GM10266 (cell line): Measurements from ENCODE around the gene ST3GAL5.
"Not testable (repeated sequence)": the region's sequence is repeated elsewhere in the genome, so short reads cannot be mapped to it uniquely, and the experiment has no call there.

Experiments
- DNase-seq: peaks from one replicate; pipeline ENCODE4 v3.0.0; 2012; ENCODE audit errors: extremely low spot score
- TF ChIP-seq, protein P1 (sequence below): IDR thresholded peaks from 2 replicates; pipeline ENCODE4 v1.5.1; 2012; ENCODE audit warnings: mild to moderate bottlenecking, low read depth; ENCODE audit not compliant: control insufficient read depth, insufficient read depth; ENCODE audit errors: missing control alignments

ST3GAL5 gene

DNA sequence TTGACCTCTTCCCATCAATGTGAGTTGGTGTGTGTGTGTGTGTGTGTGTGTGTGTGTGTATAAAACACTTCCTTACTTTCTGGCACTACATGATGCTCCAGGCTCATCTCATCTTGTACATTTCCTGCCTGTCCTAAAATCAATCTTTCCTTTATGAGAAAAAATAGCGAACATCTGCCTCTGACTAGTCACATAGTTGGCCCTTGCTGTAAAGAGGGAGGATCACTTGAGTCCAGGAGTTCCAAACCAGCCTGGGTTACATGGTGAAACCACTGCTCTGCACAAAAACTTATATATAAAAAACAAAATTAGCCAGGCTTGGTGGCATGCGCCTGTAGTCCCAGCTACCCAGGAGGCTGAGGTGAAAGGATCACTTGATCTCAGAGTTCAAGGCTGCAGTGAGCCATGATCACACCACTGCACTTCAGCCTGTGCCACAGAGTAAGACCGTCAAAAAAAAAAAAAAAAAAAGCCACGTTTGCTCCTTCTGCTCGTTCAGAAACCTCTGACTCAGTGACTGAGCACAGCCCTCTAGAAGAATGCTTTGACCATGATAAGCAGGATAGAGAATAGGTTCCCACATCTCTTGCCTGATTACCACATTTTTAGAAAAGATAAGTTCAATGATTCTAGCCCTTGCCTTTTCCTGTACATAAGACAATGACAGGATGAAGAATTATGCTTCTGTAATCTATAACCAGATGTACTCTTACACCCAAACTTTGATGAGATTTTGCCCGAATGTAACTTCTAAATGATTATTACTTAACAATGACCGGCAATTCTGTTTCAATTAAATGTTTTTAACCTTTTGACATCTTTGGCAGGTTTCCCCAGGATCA, 45.2 kb upstream of the ST3GAL5 start:
- TF ChIP-seq, protein P1, sequence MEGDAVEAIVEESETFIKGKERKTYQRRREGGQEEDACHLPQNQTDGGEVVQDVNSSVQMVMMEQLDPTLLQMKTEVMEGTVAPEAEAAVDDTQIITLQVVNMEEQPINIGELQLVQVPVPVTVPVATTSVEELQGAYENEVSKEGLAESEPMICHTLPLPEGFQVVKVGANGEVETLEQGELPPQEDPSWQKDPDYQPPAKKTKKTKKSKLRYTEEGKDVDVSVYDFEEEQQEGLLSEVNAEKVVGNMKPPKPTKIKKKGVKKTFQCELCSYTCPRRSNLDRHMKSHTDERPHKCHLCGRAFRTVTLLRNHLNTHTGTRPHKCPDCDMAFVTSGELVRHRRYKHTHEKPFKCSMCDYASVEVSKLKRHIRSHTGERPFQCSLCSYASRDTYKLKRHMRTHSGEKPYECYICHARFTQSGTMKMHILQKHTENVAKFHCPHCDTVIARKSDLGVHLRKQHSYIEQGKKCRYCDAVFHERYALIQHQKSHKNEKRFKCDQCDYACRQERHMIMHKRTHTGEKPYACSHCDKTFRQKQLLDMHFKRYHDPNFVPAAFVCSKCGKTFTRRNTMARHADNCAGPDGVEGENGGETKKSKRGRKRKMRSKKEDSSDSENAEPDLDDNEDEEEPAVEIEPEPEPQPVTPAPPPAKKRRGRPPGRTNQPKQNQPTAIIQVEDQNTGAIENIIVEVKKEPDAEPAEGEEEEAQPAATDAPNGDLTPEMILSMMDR: no peak
- DNase-seq: no peak

DNA sequence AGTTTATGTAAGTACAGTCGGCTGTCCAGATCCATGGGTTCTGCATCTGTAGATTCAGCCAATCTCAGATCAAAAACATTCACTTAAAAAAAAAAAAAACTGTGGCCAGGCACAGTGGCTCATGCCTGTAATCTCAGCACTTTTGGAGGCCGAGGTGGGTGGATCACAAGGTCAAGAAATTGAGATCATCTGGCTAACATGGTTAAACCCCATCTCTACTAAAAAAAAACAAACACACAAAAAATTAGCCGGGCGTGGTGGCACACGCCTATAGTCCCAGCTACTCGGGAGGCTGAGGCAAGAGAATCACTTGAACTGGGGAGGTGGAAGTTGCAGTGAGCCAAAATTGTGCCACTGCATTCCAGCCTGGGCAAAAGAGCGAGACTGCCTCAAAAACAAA, 42.4 kb upstream of the ST3GAL5 start:
- DNase-seq: not testable (repeated sequence)

DNA sequence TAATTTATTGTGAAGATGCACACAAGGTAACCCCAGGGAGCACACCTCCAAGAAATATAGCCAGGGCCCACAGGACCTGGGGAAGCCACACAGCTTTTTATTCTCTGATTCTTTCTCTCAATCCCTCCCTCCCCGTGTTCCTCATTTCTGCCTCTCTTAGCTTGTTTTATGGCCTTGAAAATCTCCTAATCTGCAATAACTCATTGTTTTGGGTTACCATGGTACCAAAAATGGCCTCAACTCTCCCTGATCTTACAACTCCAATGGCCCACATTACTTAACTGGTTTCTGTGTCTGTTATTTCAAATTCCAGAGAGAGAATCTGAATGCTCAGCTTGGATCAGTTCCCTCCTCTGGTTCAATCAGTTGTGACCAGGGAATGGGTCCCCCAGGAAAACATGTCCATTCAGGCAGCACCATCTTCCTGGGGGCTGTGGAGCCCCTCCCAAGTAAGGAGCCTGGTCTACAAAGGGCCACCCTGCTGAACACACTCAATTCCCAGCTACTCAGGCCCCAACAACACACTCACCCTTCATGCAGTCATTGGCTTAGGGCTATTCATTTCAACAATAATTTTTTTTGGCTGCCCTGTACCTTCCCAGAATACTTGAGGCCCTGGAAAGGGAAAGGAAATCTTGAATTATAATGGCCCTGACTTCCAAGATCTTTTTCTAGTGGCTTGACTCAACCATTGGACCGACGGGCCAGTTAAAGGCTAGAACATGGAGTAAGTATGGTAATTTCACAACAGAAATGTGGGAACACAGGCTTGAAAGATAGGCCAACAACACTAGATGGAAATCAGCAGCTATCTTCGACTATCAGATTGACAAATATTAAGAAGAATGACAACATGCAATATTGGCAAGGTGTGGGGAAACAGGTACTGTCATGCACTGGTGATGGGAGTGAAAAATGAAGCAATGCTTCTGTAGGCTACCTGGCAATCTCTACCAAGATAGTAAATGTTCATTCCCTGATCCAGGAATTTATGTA, 41.6 kb upstream of the ST3GAL5 start:
- no peak for DNase-seq

DNA sequence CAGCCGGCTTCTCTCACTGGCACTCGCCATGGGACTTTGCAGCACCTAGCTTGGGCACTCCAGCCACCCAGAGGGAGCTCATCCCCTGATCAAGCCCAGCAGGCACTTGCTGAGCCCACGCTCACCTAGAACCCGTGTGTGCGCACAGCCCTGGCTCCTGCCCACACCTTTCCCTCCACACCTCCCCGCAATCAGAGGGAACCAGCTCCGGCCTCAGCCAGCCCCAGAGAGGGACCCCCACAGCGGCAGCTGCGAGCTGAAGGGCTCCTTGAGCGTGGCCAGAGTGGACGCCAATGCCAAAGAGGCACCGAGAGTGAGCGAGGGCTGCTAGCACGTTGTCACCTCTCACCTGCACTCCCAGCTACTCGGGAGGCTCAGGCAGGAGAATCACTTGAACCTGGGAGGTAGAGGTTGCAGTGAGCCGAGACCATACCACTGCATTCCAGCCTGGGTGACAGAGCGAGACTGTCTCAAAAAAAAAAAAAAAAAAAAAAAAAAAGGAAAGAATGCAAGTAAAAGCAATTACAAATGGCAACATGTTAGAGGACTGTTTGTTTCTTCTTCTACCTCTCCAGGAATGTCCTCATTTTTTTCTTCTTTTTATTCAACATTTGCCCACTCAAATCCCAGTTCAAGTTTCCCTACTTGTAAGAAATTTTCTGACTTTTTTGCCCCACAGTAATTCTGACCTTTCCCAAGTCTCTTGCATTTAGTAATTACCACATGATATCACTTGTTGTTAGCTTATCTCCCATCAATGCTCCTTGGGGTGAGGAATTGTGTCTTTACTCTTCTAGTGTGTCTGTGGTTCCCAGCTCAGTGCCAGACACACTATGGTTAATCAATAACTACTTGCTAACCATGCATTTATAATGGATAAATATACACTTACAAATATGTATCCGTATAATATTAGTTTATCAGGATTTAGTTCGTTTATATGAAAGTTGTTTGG, 40.6 kb upstream of the ST3GAL5 start:
- TF ChIP-seq, protein P1: no peak
- DNase-seq: no peak

More for the DNA sequence above, 41.6 kb upstream of the ST3GAL5 start:
- TF ChIP-seq, protein P1: no peak

DNA sequence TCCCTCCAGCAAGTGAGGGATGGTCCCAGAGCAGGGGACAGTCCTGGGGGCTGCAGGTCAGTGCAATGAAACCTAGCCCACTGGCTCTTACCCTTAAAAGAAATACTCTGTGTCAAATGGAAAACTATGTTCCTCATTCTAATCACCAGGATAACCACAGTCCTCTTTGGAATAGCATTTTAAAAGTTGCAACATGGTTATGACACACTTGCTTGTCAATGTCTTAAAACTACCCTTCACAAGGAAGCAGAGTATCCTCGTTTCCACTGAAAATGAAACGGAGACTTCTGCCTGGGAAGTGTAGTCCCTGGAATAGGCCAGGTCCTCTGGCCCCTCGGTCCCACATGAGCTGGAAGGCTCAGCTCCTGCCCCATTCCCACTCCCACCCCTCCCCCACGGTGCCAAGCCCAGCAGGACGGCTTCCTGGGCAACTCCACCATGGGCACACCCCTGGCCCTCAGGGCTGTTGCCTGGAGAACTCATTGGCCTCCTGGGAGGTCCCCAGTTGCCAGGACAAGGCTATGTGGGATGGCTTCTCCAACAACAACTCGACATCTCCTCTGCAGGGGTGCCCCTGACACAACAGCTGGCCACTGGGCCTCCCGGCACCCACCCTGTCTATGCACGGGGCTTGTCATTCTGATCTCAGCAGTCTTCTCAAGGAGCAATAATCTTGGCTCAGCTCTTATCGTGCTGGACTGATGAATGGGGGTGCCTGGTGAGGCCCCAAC, 38.3 kb upstream of the ST3GAL5 start:
- TF ChIP-seq, protein P1: no peak
- DNase-seq: no peak

DNA sequence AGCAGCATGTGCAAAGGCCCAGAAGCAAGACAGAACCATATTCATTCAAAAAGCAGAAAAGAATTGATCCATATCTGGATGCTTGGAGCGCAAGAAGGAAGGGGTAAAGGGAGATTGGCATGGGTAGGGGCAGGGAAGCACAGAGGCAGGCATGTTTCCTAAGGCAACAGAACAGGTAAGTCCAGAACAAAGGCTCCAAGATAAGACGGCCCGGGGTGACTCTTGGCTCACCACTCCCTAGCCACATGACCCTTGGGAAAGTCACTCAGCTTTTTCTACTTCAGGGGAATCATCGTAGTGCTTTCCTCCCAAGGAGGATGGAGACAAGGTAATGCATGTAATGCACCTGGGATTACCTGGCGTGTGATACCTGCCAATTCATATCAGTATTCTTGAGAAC, 37.7 kb upstream of the ST3GAL5 start:
- TF ChIP-seq, protein P1: no peak
- no peak for DNase-seq
